ENCODE data around the gene FIGN. TPM values are rescaled to one million over a fixed set of nuclear protein-coding genes. Genes with fewer than 3 reads are reported as not detected.

The FIGN gene
- total and polyA plus RNA-seq, 2 of the 4 experiments (the other 2 are of a cell fraction) = 0.77 to 0.90 TPM

DNA sequence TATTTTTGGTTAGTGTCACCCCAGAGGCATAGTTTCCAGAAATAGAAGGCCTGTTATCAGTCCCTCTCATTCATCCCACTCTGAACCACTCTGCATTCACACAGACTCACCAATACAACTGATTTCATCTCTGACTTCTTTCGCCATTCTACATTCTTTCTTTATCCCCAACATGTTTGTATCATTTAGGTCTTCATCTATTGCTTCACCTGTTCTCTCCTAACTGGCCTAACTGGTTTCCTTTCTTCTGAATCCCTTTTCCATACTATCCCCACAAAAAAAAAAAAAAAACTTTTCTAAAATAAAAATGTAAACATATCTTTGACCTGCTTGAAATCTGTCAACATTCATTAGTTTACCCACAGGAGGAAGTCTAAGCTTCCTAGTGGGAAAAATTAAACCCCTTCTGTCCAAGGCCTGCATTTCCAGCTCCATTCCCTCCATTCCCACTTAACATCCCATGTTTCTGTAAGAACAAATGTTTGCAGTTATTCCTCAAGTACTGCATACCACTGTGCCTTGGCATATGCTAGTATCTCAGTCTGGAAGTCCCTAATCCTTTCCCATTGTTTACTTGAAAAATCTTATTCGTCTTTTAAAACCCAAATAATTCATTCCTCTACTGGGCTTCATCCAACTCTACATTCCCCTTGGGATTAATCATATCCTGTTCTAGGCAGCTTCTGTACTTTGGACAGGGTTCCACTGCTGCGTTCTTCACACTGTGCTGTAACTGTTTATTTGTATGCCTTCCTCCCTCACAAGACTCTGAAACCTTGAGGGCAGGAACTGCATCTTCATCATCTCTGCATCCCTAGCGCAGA lies 68.5 kb downstream of the FIGN start:
- Histone ChIP-seq H3K14ac (replicated peaks; ENCODE audit: low read depth, low read length) (no peak overlapping the region), H2AK5ac (ENCODE audit: low read depth, low read length) (no peak overlapping the region), H3K4me3 (ENCODE audit: insufficient read depth, low read depth, low read length) (no peak overlapping the region), H2AK9ac (replicated peaks; ENCODE audit: low read depth, low read length, poor library complexity) (no peak overlapping the region), H3K23ac (ENCODE audit: low read depth, low read length) (no peak overlapping the region), H3K27me3 (ENCODE audit: control insufficient read depth, insufficient read depth, low read length) (no peaks in the 10 kb centered on the region), H2AFZ (replicated peaks; ENCODE audit: low read length, poor library complexity) (no peak overlapping the region), H3K9ac (ENCODE audit: low read depth, low read length) (no peak overlapping the region), H3K4me2 (ENCODE audit: low read depth, low read length) (no peak overlapping the region), H4K20me1 (ENCODE audit: insufficient read depth, low read length) (no peaks in the 10 kb centered on the region), H4K5ac (ENCODE audit: low read depth, low read length) (no peak overlapping the region), H3K9me3 (ENCODE audit: control insufficient read depth, insufficient read depth, low read length) (no peaks in the 10 kb centered on the region), H4K8ac (ENCODE audit: low read depth in 2 of 2, low read length in 2 of 2) (no peak overlapping the region; a peak in 1 of 4 replicates), H3K18ac (ENCODE audit: low read depth, low read length) (peak overlapping the region; percentile 41; the same call in 1 of the 2 replicates), H2BK5ac (ENCODE audit: low read depth, low read length, poor library complexity, severe bottlenecking) (peak overlapping the region; percentile 53), H3K79me1 (ENCODE audit: low read depth in 1 of 2, low read length in 2 of 2) (no peaks in the 10 kb centered on the region), H3K9me1 (ENCODE audit: insufficient read depth, low read length) (peaks cover 2% of the 10 kb centered on the region; the same call in 1 of the 2 replicates), H3K4ac (ENCODE audit: low read depth, low read length) (no peak overlapping the region), H2BK15ac (ENCODE audit: low read depth, low read length) (no peak overlapping the region), H2BK20ac (ENCODE audit: low read depth, low read length) (peak overlapping the region; percentile 39; the same call in 1 of the 2 replicates), H2BK120ac (ENCODE audit: low read depth, low read length) (no peak overlapping the region), H3K4me1 (ENCODE audit: control insufficient read depth, insufficient read depth, low read length) (peaks cover 6% of the 10 kb centered on the region; the same call in 1 of the 2 replicates), H3K36me3 (ENCODE audit: control insufficient read depth, insufficient read depth, low read length) (no peaks in the 10 kb centered on the region), H3K27ac (ENCODE audit: insufficient read depth, low read length) (no peak overlapping the region), H4K91ac (ENCODE audit: insufficient read depth, low read depth, low read length) (no peak overlapping the region), H3K56ac (ENCODE audit: extremely low read depth, insufficient read depth, low read length) (no peak overlapping the region)
- ChIA-PET POLR2A (ENCODE audit: unreplicated experiment) (no interaction called here), CTCF (no interaction called here)
- intact Hi-C loops (cut with micrococcal nuclease) (loop anchor here (10.0 kb wide), 1 partner anchor 322 kb away; no protein-coding TSS in a partner anchor), in situ Hi-C loops (cut with MboI; ENCODE audit: low sequenced_read_pairs) (no loop called here), dilution Hi-C loops (cut with HindIII; ENCODE audit: low sequenced_read_pairs, unreplicated experiment) (no loop called here)
- DNase-seq (peak; percentile 94), ATAC-seq (ENCODE audit: low read depth) (peak; percentile 92)
- TF ChIP-seq FOS (IDR thresholded peaks at IDR 0.05; ENCODE audit: low read depth, low read length) (0 out of 2 replicates have a peak, but pooled peaks have one; percentile 25), BHLHE40 (IDR thresholded peaks at IDR 0.05; ENCODE audit: low read depth, low read length) (peak; percentile 96), CEBPB (IDR thresholded peaks at IDR 0.05; ENCODE audit: low read depth, low read length) (0 out of 2 replicates have a peak, but pooled peaks have one; percentile 3), RCOR1 (IDR thresholded peaks at IDR 0.05; ENCODE audit: insufficient replicate concordance, low read length) (peak; percentile 83), CHD1 (IDR thresholded peaks at IDR 0.05; ENCODE audit: low read depth, low read length) (no peak), RFX5 (IDR thresholded peaks at IDR 0.05; ENCODE audit: low read depth, low read length) (no peak)
- 50% methylated on average over 2 of the region's 4 CpGs; no CpG with 5 or more reads in 1 of the 2 experiments for WGBS, 2 experiments (ENCODE audit: extremely low coverage in 2 of 2, insufficient read length in 1 of 2)
- BruUV-seq (replicated peaks) = no TSS peak

Measured in IMR-90 (cell line).